Lung (tissue), 12 donors: ENCODE results near the gene TCP10L. TPM values are rescaled to one million over a fixed set of nuclear protein-coding genes. Genes with fewer than 3 reads are reported as not detected.

ENCODE experiments used
- ATAC-seq: fragments of 200-7000 bp; cut with Tn5 transposase; one replicate; pipeline ENCODE4 v1.9.1; 2020; ENCODE audit warnings: moderate number of reproducible peaks; ENCODE audit not compliant: insufficient read depth, low FRiP score
- DNase-seq, 3 donors: peaks; one replicate each; pipeline ENCODE4 v3.0.0-alpha.2; 2013 to 2017
- H3K27ac ChIP-seq, 2 donors: one replicate each; pipeline ENCODE4 v1.5.1; 2013; ENCODE audit warnings: mild to moderate bottlenecking in 2 of 2, moderate library complexity in 2 of 2, control low read depth in 1 of 2, inconsistent platforms in 1 of 2, low read depth in 1 of 2, low read length in 1 of 2
- H3K27me3 ChIP-seq, 3 donors: one replicate each; pipeline ENCODE4 v1.5.1; 2013; ENCODE audit warnings: low read length in 2 of 3; ENCODE audit not compliant: control insufficient read depth in 3 of 3, insufficient read depth in 3 of 3
- H3K36me3 ChIP-seq, 4 donors: one replicate each; pipeline ENCODE4 v1.5.1; 2013; ENCODE audit warnings: low read length in 4 of 4, mild to moderate bottlenecking in 1 of 4, moderate library complexity in 1 of 4; ENCODE audit not compliant: control insufficient read depth in 4 of 4, insufficient read depth in 4 of 4
- H3K4me1 ChIP-seq, 5 donors: one replicate each; pipeline ENCODE4 v1.5.1; 2013; ENCODE audit warnings: low read length in 5 of 5, mild to moderate bottlenecking in 2 of 5, moderate library complexity in 1 of 5; ENCODE audit not compliant: control insufficient read depth in 5 of 5, insufficient read depth in 5 of 5
- H3K4me3 ChIP-seq: one replicate; pipeline ENCODE4 v1.5.1; 2013; ENCODE audit warnings: mild to moderate bottlenecking, control low read depth, moderate library complexity
- H3K9ac ChIP-seq, 2 donors: one replicate each; pipeline ENCODE4 v1.5.1; 2013; ENCODE audit warnings: low read length in 2 of 2, control low read depth in 1 of 2; ENCODE audit not compliant: insufficient read depth in 1 of 2
- H3K9me3 ChIP-seq, 4 donors: one replicate each; pipeline ENCODE4 v1.5.1; 2013; ENCODE audit warnings: low read length in 3 of 4, mild to moderate bottlenecking in 1 of 4, moderate library complexity in 1 of 4; ENCODE audit not compliant: control insufficient read depth in 4 of 4, insufficient read depth in 3 of 4
- WGBS, 2 donors: extraction: QIAGEN DNeasy Blood & Tissue Kit; methylation state at CpG; one replicate each; pipeline ENCODE4 v1.1.7; 2013; 5-methylcytosine and 5-hydroxymethylcytosine counted together
- polyA plus RNA-seq, 2 donors: library from polyadenylated mRNA; stranded (reverse); fragments of 200-250 nt; gene quantifications; one replicate each; pipeline ENCODE4 v1.2.1, GENCODE V29; 2013
- total RNA-seq, 2 donors: library from RNA; depleted of rRNA in 1 of 2; stranded (reverse); fragments of >200 nt in 1 of 2; gene quantifications; one replicate each; pipeline ENCODE4 v1.2.1, GENCODE V29; 2014 to 2021
- TF ChIP-seq, protein P1 (sequence below): IDR thresholded peaks from 2 replicates; pipeline ENCODE4 v1.5.1; 2012; ENCODE audit warnings: mild to moderate bottlenecking; ENCODE audit errors: control extremely low read depth, extremely low read depth
- donor health status: control.
- donor health status: control.
- donor health status: Bipolar disorder and iron deficiency.
- donor health status: healthy.
- donor health status: DM: yes; HTN: yes; CAD: no.

The TCP10L gene
- total and polyA plus RNA-seq, 4 donors = 0.25 to 0.71 (median 0.54) TPM

DNA sequence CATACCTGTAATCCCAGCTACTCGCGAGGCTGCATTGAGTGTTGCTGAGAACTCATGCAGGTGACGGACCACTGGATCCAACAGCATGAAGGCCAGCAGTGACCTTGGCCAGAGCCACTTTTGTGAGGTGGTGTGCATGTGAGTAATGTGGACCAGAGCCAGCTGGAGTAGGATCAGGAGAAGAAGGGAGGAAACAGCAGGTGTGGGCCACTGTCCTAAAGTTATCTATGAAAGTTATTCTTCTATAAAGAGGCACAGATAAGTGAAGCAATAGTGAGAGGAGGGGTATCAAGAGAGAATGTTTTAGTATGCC, 47.8 kb downstream of the TCP10L start:
- Histone ChIP-seq H3K4me1 (no peaks in the 10 kb centered on the region), H3K9me3 (peaks cover 0 to 3% (median 0%) of the 10 kb centered on the region in 4 donors), H3K36me3 (no peaks in the 10 kb centered on the region), H3K4me3 (no peak overlapping the region), H3K27me3 (no peaks in the 10 kb centered on the region), H3K27ac (no peak overlapping the region), H3K9ac (no peak overlapping the region)
- WGBS, 2 donors = 93 to 98% methylated on average over 3 of the region's 3 CpGs
- DNase-seq = no peak
- ATAC-seq = no peak
- TF ChIP-seq, protein P1, sequence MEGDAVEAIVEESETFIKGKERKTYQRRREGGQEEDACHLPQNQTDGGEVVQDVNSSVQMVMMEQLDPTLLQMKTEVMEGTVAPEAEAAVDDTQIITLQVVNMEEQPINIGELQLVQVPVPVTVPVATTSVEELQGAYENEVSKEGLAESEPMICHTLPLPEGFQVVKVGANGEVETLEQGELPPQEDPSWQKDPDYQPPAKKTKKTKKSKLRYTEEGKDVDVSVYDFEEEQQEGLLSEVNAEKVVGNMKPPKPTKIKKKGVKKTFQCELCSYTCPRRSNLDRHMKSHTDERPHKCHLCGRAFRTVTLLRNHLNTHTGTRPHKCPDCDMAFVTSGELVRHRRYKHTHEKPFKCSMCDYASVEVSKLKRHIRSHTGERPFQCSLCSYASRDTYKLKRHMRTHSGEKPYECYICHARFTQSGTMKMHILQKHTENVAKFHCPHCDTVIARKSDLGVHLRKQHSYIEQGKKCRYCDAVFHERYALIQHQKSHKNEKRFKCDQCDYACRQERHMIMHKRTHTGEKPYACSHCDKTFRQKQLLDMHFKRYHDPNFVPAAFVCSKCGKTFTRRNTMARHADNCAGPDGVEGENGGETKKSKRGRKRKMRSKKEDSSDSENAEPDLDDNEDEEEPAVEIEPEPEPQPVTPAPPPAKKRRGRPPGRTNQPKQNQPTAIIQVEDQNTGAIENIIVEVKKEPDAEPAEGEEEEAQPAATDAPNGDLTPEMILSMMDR = no peak

DNA sequence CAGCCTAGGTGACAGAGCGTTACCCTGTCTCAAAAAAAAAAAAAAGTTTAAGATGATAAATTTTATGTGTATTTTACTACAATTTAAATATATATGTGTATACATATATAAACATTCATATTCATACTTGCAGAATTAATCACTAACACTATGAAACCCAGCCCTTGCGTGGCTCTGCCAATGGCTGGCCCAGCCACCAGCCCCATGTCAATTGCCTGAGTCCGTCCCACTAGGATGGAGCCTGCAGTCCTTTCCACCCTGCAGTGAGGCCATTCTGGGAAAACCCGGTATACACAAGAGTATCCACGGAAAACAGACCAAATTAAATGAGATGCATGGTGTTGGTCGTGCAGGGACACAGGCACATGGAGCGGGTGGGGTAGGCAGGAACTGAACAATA, 49.7 kb downstream of the TCP10L start:
- TF ChIP-seq, protein P1 = no peak
- Histone ChIP-seq H3K9me3 (peaks cover 0 to 3% (median 0%) of the 10 kb centered on the region in 4 donors), H3K4me1 (no peaks in the 10 kb centered on the region), H3K27me3 (no peaks in the 10 kb centered on the region), H3K9ac (no peak overlapping the region), H3K4me3 (no peak overlapping the region), H3K27ac (no peak overlapping the region), H3K36me3 (no peaks in the 10 kb centered on the region)
- 96 to 97% methylated on average over 7 of the region's 7 CpGs for WGBS, 2 donors
- ATAC-seq = no peak
- DNase-seq = no peak

GRCh38 chr21:32534113-32534512, 51.2 kb downstream of the TCP10L start:
- Histone ChIP-seq H3K4me3 (no peak overlapping the region), H3K4me1 (no peaks in the 10 kb centered on the region), H3K27ac (no peak overlapping the region), H3K9ac (no peak overlapping the region), H3K9me3 (peaks cover 0 to 6% (median 0%) of the 10 kb centered on the region in 4 donors), H3K36me3 (no peaks in the 10 kb centered on the region), H3K27me3 (no peaks in the 10 kb centered on the region)
- 94 to 96% methylated on average over 8 of the region's 8 CpGs for WGBS, 2 donors
- no peak for ATAC-seq
- TF ChIP-seq, protein P1 = no peak
- DNase-seq = no peak

- Histone ChIP-seq H3K27ac (no peak overlapping the region), H3K9ac (no peak overlapping the region), H3K4me3 (no peak overlapping the region), H3K36me3 (no peaks in the 10 kb centered on the region), H3K9me3 (peaks cover 0 to 6% (median 0%) of the 10 kb centered on the region in 4 donors), H3K27me3 (no peaks in the 10 kb centered on the region), H3K4me1 (no peaks in the 10 kb centered on the region)
- ATAC-seq = no peak
- no peak for DNase-seq
- TF ChIP-seq, protein P1 = no peak
- 94 to 99% methylated on average over 7 of the region's 7 CpGs for WGBS, 2 donors
Measured at GRCh38 chr21:32533611-32534010, 51.7 kb downstream of the TCP10L start.
